Mesenchymal stem cell (in vitro differentiated cells and primary cell): ENCODE measurements around the gene OOEP.
A peak's percentile ranks its signal among the peaks of the same experiment; 100 is the strongest.
"Not testable (repeated sequence)": the region's sequence is repeated elsewhere in the genome, so short reads cannot be mapped to it uniquely, and the experiment has no call there.

ENCODE experiments used
- DNase-seq: peaks from one replicate; pipeline ENCODE4 v3.0.0-alpha.2; 2013
- H2AFZ ChIP-seq: one replicate; pipeline ENCODE4 v1.6.1; 2013; ENCODE audit warnings: low read depth, mild to moderate bottlenecking, control low read depth, inconsistent platforms, low read length, moderate library complexity
- H2AK5ac ChIP-seq: 2 replicates; pipeline ENCODE4 v1.6.1; 2013; ENCODE audit warnings: low read length, moderate library complexity, mild to moderate bottlenecking, inconsistent platforms; ENCODE audit not compliant: severe bottlenecking
- H2BK120ac ChIP-seq: one replicate; pipeline ENCODE4 v1.6.1; 2013; ENCODE audit warnings: low read depth, mild to moderate bottlenecking, inconsistent platforms, low read length, moderate library complexity
- H2BK12ac ChIP-seq, 2 experiments: one replicate each; pipeline ENCODE4 v1.6.1; 2013; ENCODE audit warnings: inconsistent platforms in 2 of 2, low read length in 2 of 2, mild to moderate bottlenecking in 2 of 2, moderate library complexity in 2 of 2, control low read depth in 1 of 2
- H2BK15ac ChIP-seq: one replicate; pipeline ENCODE4 v1.6.1; 2013; ENCODE audit warnings: mild to moderate bottlenecking, low read depth, inconsistent platforms; ENCODE audit not compliant: poor library complexity, severe bottlenecking
- H2BK5ac ChIP-seq: 2 replicates; pipeline ENCODE4 v1.6.1; 2013; ENCODE audit warnings: low read depth, mild to moderate bottlenecking, low read length, control low read depth, inconsistent platforms; ENCODE audit not compliant: poor library complexity, severe bottlenecking
- H3K14ac ChIP-seq, 2 experiments: one replicate each; pipeline ENCODE4 v1.6.1; 2013; ENCODE audit warnings: inconsistent platforms in 2 of 2, low read length in 2 of 2, control low read depth in 1 of 2, mild to moderate bottlenecking in 1 of 2, moderate library complexity in 1 of 2
- H3K18ac ChIP-seq, 2 experiments: one replicate each; pipeline ENCODE4 v1.6.1; 2013; ENCODE audit warnings: inconsistent platforms in 2 of 2, low read length in 2 of 2, control low read depth in 1 of 2, low read depth in 1 of 2, mild to moderate bottlenecking in 1 of 2
- H3K23ac ChIP-seq, 2 experiments: one replicate each; pipeline ENCODE4 v1.6.1; 2013; ENCODE audit warnings: inconsistent platforms in 2 of 2, low read length in 2 of 2, mild to moderate bottlenecking in 2 of 2, moderate library complexity in 2 of 2, control low read depth in 1 of 2
- H3K27ac ChIP-seq: 2 replicates; pipeline ENCODE4 v1.5.1; 2013; ENCODE audit warnings: mild to moderate bottlenecking, moderate library complexity, low read length, control low read depth, inconsistent platforms; ENCODE audit not compliant: poor library complexity, severe bottlenecking
- H3K27me3 ChIP-seq, 2 experiments: 2 replicates each; pipeline versions ENCODE4 v1.6.1 to v1.7.0; 2013; ENCODE audit warnings: low read length in 2 of 2, mild to moderate bottlenecking in 2 of 2, moderate library complexity in 2 of 2, control low read depth in 1 of 2, inconsistent platforms in 1 of 2; ENCODE audit not compliant: control insufficient read depth in 1 of 2, insufficient read depth in 1 of 2
- H3K36me3 ChIP-seq, 2 experiments: 2 replicates each; pipeline versions ENCODE4 v1.6.1 to v1.7.0; 2013; ENCODE audit warnings: low read length in 2 of 2, control low read depth in 1 of 2, inconsistent platforms in 1 of 2, low read depth in 1 of 2, mild to moderate bottlenecking in 1 of 2; ENCODE audit not compliant: insufficient read depth in 2 of 2, control insufficient read depth in 1 of 2
- H3K4ac ChIP-seq, 2 experiments: one replicate each; pipeline ENCODE4 v1.6.1; 2013; ENCODE audit warnings: inconsistent platforms in 2 of 2, low read length in 2 of 2, mild to moderate bottlenecking in 2 of 2, moderate library complexity in 2 of 2, control low read depth in 1 of 2, low read depth in 1 of 2
- H3K4me1 ChIP-seq: 2 replicates; pipeline ENCODE4 v1.6.1; 2013; ENCODE audit warnings: low read depth, low read length, control low read depth; ENCODE audit not compliant: control insufficient read depth, insufficient read depth
- H3K4me2 ChIP-seq: 2 replicates; pipeline ENCODE4 v1.6.1; 2013; ENCODE audit warnings: low read length, mild to moderate bottlenecking, inconsistent platforms; ENCODE audit not compliant: poor library complexity, severe bottlenecking
- H3K4me3 ChIP-seq, 2 experiments: 2 replicates each; pipeline versions ENCODE4 v1.5.1 to v1.7.0; 2013; ENCODE audit warnings: low read length in 2 of 2, mild to moderate bottlenecking in 2 of 2, control low read depth in 1 of 2, low read depth in 1 of 2; ENCODE audit not compliant: insufficient read depth in 1 of 2
- H3K79me1 ChIP-seq: replicated peaks from 2 replicates; pipeline ENCODE4 v1.6.1; 2013; ENCODE audit warnings: mild to moderate bottlenecking, control low read depth, low read length, inconsistent platforms; ENCODE audit not compliant: poor library complexity, severe bottlenecking
- H3K9ac ChIP-seq: 2 replicates; pipeline ENCODE4 v1.7.0; 2013; ENCODE audit warnings: mild to moderate bottlenecking, low read length, moderate library complexity
- H3K9me3 ChIP-seq: 2 replicates; pipeline ENCODE4 v1.7.0; 2013; ENCODE audit warnings: mild to moderate bottlenecking, low read length; ENCODE audit not compliant: control insufficient read depth
- H4K8ac ChIP-seq: one replicate; pipeline ENCODE4 v1.6.1; 2013; ENCODE audit warnings: inconsistent platforms, mild to moderate bottlenecking, low read length, moderate library complexity
- H4K91ac ChIP-seq: one replicate; pipeline ENCODE4 v1.6.1; 2013; ENCODE audit warnings: mild to moderate bottlenecking, low read length, inconsistent platforms
- WGBS: methylation state at CpG from one replicate; pipeline ENCODE4 v1.1.7; 2013; ENCODE audit warnings: mixed read lengths; 5-methylcytosine and 5-hydroxymethylcytosine counted together

The OOEP gene

GRCh38 chr6:73388433-73388799 lies 18.7 kb upstream of the OOEP start:
- Histone ChIP-seq H3K36me3 (no peaks in the 10 kb centered on the region), H3K9ac (peak overlapping the region; percentile 81), H2BK5ac (no peak overlapping the region), H2BK15ac (no peak overlapping the region), H3K4me3 (peak overlapping the region in 1 of 2 experiments; percentile 84), H2BK12ac (no peak overlapping the region), H2AK5ac (no peak overlapping the region), H3K79me1 (no peaks in the 10 kb centered on the region), H2AFZ (no peak overlapping the region), H4K91ac (no peak overlapping the region), H3K27me3 (no peaks in the 10 kb centered on the region), H3K4me2 (peak overlapping the region; percentile 97), H4K8ac (no peak overlapping the region), H3K4me1 (peaks cover 4% of the 10 kb centered on the region), H2BK120ac (no peak overlapping the region), H3K27ac (no peak overlapping the region), H3K14ac (no peak overlapping the region), H3K9me3 (no peaks in the 10 kb centered on the region), H3K23ac (no peak overlapping the region), H3K4ac (no peak overlapping the region), H3K18ac (no peak overlapping the region)
- 89% methylated on average over 2 of the region's 4 CpGs for WGBS
- DNase-seq, result no peak

DNA sequence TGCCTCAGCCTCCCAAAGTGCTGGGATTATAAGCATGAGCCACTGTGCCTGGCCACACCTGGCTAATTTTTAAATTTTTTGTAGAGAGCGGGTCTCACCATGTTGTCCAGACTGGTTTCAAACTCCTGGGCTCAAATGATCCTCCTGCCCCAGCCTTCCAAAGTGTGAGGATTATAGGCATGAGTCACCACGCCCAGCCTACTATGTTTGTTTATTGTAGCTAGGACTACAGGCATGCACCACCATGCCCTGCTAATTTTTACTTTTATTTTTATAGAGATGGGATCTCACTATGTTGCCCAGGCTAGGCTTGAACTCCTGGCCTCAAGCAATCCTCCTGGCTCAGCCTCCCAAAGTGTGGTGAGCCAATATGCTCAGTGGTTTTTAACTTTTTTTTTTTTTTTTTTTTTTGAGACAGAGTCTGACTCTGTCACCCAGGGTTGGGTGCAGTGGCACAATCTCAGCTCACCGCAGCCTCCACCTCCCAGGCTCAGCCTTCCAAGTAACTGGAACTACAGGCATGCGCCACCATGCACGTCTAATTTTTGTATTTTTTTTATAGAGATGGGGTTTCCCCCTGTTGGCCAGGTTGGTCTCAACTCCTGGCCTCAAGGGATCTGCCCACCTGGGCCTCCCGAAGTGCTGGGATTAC lies 12.9 kb upstream of the OOEP start:
- Histone ChIP-seq H4K8ac (no peak overlapping the region), H2BK15ac (no peak overlapping the region), H2BK5ac (no peak overlapping the region), H3K23ac (no peak overlapping the region), H2AFZ (no peak overlapping the region), H3K4me1 (no peaks in the 10 kb centered on the region), H3K4ac (no peak overlapping the region), H3K4me2 (no peak overlapping the region), H3K9ac (no peak overlapping the region), H3K9me3 (no peaks in the 10 kb centered on the region), H3K27me3 (no peaks in the 10 kb centered on the region), H4K91ac (no peak overlapping the region), H3K4me3 (no peak overlapping the region), H2BK12ac (no peak overlapping the region), H3K36me3 (no peaks in the 10 kb centered on the region), H3K27ac (no peak overlapping the region), H2BK120ac (no peak overlapping the region), H2AK5ac (no peak overlapping the region), H3K79me1 (no peaks in the 10 kb centered on the region), H3K14ac (no peak overlapping the region), H3K18ac (no peak overlapping the region)
- DNase-seq, result peak; percentile 41
- WGBS, result 90% methylated on average over 4 of the region's 6 CpGs

DNA sequence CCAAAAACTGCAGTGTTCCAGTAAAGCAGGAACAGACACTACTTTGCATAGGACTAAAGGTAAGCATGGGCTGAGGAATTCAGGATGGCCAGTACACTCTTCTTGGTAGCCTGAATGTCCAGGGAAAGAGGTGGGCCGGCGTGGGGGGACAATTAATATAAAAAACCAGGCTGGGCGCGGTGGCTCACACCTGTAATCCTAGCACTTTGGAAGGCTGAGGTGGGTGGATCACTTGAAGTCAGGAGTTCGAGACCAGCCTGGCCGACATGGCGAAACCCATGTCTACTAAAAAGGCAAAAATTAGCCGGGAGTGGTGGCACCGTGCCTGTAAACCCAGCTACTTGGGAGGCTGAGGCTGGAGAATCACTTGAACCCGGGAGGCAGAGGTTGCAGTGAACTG lies 11.8 kb upstream of the OOEP start:
- H3K18ac ChIP-seq, H3K4me2 ChIP-seq, H3K27ac ChIP-seq, H4K8ac ChIP-seq, H2AK5ac ChIP-seq, H2BK15ac ChIP-seq, H3K14ac ChIP-seq, H2BK12ac ChIP-seq, H2AFZ ChIP-seq, H3K23ac ChIP-seq, H3K27me3 ChIP-seq, H3K79me1 ChIP-seq, H3K4me1 ChIP-seq, H3K9me3 ChIP-seq, H3K36me3 ChIP-seq, H3K4ac ChIP-seq, DNase-seq, H2BK120ac ChIP-seq, H3K4me3 ChIP-seq, H4K91ac ChIP-seq, H3K9ac ChIP-seq, H2BK5ac ChIP-seq: not testable (repeated sequence)
- WGBS, result 91% methylated on average over 9 of the region's 10 CpGs

DNA sequence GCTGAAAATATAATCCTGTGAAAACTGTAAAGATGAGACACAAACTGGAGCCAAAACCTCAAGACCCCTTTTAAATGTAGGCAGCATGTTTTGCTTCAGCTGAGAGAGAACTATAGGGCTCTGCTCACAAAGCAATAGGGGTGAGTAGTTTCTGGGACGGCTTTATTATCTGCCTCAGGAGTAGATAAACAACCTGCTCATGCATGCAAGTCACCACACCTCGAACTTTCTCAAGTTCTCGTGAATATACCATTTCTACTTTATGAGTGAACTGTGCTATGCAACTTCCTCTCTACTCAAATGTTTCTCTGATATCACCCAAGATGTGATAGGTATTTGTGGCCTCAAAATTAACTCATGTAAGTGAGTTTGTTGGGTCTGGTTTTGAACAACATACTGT lies 7.5 kb upstream of the OOEP start:
- no peak overlapping the region for H3K4ac ChIP-seq
- H3K18ac ChIP-seq, result no peak overlapping the region
- H3K14ac ChIP-seq, result no peak overlapping the region
- 78% methylated on average over 1 of the region's 3 CpGs for WGBS
- H2AK5ac ChIP-seq, result no peak overlapping the region
- no peak overlapping the region for H2BK120ac ChIP-seq
- no peaks in the 10 kb centered on the region for H3K79me1 ChIP-seq
- DNase-seq, result no peak
- peaks cover 1% of the 10 kb centered on the region for H3K4me1 ChIP-seq
- H4K8ac ChIP-seq, result no peak overlapping the region
- no peak overlapping the region for H3K4me2 ChIP-seq
- H2BK15ac ChIP-seq, result no peak overlapping the region
- no peak overlapping the region for H3K23ac ChIP-seq
- H3K4me3 ChIP-seq, result no peak overlapping the region
- H4K91ac ChIP-seq, result no peak overlapping the region
- H3K9ac ChIP-seq, result no peak overlapping the region
- no peak overlapping the region for H2BK5ac ChIP-seq
- no peaks in the 10 kb centered on the region for H3K36me3 ChIP-seq
- H2BK12ac ChIP-seq, result no peak overlapping the region
- no peak overlapping the region for H3K27ac ChIP-seq
- no peak overlapping the region for H2AFZ ChIP-seq
- H3K9me3 ChIP-seq, result peaks cover 4% of the 10 kb centered on the region
- H3K27me3 ChIP-seq, result no peaks in the 10 kb centered on the region
